Astrocyte (in vitro differentiated cells and primary cell): Measurements from ENCODE around the gene PIGL.

Source experiments
- EZH2 ChIP-seq: IDR thresholded peaks from 2 replicates; pipeline ENCODE4 v1.6.1; 2012; ENCODE audit warnings: mild to moderate bottlenecking, low read length, inconsistent platforms; ENCODE audit not compliant: insufficient read depth
- TF ChIP-seq, protein P1 (sequence below): IDR thresholded peaks from 2 replicates; pipeline ENCODE4 v1.5.1; 2011; ENCODE audit warnings: low read depth, mild to moderate bottlenecking, inconsistent platforms, low read length, moderate library complexity; ENCODE audit not compliant: insufficient read depth

DNA sequence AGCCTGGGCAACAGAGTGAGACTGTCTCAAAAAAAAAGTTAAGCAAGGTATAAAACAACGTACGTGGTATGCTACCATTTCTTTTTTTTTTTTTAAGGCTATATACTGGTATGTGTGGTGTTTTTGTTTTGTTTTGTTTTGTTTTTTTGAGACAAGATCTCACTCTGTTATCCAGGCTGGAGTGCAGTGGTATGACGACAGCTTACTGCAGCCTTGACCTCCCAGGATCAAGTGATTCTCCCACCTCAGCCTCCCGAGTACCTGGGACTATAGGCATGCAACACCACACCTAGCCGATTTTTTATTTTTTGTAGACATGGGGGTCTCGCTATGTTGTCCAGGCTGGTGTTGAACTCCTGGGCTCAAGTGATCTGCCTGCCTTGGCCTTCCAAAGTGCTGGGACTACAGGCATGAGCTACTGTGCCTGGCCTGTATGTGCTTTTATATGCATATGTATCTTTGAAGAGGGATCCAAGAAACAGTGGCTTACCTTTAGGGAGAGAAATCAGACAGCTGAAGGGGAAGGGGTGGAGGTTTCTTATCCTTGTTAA lies 129.8 kb downstream of the PIGL start:
- TF ChIP-seq, protein P1, sequence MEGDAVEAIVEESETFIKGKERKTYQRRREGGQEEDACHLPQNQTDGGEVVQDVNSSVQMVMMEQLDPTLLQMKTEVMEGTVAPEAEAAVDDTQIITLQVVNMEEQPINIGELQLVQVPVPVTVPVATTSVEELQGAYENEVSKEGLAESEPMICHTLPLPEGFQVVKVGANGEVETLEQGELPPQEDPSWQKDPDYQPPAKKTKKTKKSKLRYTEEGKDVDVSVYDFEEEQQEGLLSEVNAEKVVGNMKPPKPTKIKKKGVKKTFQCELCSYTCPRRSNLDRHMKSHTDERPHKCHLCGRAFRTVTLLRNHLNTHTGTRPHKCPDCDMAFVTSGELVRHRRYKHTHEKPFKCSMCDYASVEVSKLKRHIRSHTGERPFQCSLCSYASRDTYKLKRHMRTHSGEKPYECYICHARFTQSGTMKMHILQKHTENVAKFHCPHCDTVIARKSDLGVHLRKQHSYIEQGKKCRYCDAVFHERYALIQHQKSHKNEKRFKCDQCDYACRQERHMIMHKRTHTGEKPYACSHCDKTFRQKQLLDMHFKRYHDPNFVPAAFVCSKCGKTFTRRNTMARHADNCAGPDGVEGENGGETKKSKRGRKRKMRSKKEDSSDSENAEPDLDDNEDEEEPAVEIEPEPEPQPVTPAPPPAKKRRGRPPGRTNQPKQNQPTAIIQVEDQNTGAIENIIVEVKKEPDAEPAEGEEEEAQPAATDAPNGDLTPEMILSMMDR = no peak
- TF ChIP-seq EZH2 = no peak
